Activated T-helper 1 cell treated with anti-CD3 and anti-CD28 coated beads, Interleukin-12 subunit alpha, Interleukin-12 subunit beta, Interleukin-2, Interleukin-4 antibody, amounts not matched to agents 30 ng/mL and 10 ng/mL and 1 ng/mL, durations not matched to agents 14 hours and 24 hours and 36 hours (primary cell): ENCODE results near the gene SYNM. TPM values are rescaled to one million over a fixed set of nuclear protein-coding genes. Genes with fewer than 3 reads are reported as not detected.

Experiments used
- DNase-seq: peaks from one replicate; pipeline ENCODE4 v3.0.0; 2021; ENCODE audit warnings: low spot score
- H3K27ac Mint-ChIP-seq: one replicate; pipeline ENCODE4 v1.8.0; 2021; ENCODE audit warnings: mild to moderate bottlenecking, mixed read lengths
- H3K27me3 Mint-ChIP-seq: one replicate; pipeline ENCODE4 v1.8.0; 2022; ENCODE audit warnings: mild to moderate bottlenecking, moderate library complexity, mixed read lengths; ENCODE audit not compliant: insufficient read depth
- H3K36me3 Mint-ChIP-seq: one replicate; pipeline ENCODE4 v1.8.0; 2021; ENCODE audit warnings: low read depth, mixed read lengths
- H3K4me1 Mint-ChIP-seq: one replicate; pipeline ENCODE4 v1.8.0; 2021; ENCODE audit warnings: low read depth, mixed read lengths
- H3K4me3 Mint-ChIP-seq: one replicate; pipeline ENCODE4 v1.8.0; 2021; ENCODE audit warnings: mild to moderate bottlenecking, moderate library complexity, mixed read lengths
- H3K9me3 Mint-ChIP-seq: one replicate; pipeline ENCODE4 v1.8.0; 2021; ENCODE audit warnings: mixed read lengths
- intact Hi-C: fragments of 100-400 bp; cut with micrococcal nuclease; formaldehyde crosslinking; loops from one replicate; pipeline ENCODE4 v1.15.1; 2024
- total RNA-seq: library from RNA; stranded (reverse); gene quantifications from 2 replicates; pipeline ENCODE4 v1.2.3, GENCODE V29; 2022

Gene SYNM
- total RNA-seq, 1 donor from 2014 or later, result 2.2 TPM

DNA sequence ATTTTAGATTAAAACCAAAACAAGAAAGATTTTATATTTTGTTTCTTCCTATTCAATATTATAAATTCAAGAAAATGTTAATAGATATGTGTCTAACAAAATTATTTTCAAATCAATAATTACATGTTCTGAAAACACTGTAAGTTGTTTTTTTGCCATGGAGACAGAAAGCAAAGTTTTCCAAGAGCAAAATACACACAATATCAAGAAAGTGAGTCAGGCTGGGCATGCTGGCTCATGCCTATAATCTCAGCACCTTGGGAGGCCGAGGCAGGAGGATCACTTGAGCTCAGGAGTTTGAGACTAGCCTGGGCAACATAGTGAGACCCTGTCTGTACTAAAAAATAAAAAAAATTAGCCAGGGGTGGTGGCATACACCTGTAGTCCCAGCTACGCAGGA is 72.8 kb downstream of the SYNM start:
- intact Hi-C loops, result no loop called here
- Mint-ChIP-seq H3K9me3 (no peaks in the 10 kb centered on the region), H3K27me3 (peaks cover 8% of the 10 kb centered on the region), H3K36me3 (no peaks in the 10 kb centered on the region), H3K4me3 (no peak overlapping the region), H3K4me1 (no peaks in the 10 kb centered on the region), H3K27ac (no peak overlapping the region)
- DNase-seq, result no peak

DNA sequence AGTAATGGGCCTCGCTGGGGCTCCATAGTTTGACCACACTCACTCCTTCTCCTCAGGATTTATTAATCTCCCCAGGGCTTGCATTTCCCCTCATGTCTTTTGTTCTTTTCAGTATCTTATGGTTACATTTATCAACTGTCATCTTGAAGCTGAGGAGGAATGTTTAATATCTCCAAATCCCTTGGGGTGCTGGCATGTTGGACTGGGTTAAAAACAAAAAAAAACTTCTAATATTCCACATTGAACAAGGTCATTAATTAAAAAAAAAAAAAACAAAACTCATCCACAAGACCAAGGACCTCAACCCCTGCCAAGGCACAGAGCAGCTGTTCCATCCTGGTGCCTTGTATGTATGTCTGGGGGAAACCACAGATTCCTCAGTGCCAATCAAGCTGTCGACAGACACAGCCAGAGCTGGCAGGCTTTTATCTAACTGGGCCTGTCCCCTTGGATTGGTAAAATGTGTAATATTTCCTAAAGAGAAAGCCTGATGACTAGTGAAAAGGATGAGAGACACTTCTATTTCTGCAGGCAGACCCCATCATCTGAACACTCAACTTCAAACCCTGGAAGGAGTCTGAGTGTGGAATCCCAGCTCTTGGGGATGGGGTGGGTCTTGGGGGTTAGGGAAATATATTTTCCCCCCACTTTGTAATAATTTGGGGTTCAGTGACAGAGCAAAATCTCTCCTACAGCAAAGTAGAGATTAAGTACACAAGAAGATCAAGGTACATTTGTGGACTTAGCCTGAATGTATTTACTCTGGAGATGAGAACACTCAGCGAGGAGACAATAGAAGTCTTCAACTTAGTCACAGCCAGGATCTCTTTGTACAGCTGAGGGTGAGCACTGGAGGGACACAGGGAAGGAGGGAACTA is 75.4 kb downstream of the SYNM start:
- Mint-ChIP-seq H3K4me3 (no peak overlapping the region), H3K9me3 (no peaks in the 10 kb centered on the region)
- intact Hi-C loops, result no loop called here

DNA sequence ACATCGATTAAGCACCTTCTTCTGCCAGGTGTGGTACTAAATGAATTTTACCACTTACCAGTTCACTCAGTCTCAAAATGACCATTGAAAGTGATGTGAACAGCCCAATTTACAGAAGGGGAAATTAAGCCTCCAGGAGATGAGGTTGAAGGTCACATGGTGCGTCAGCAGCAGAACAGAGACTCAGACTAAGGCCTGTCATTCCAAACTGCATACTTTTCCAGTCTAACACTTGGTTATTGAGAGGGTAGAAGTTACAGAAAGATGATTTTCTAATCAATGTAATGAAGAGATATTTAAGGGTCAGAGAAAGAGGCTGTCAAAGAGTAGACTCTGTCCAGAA is 76.1 kb downstream of the SYNM start:
- Mint-ChIP-seq H3K9me3 (no peaks in the 10 kb centered on the region), H3K4me1 (no peaks in the 10 kb centered on the region), H3K27me3 (peaks cover 8% of the 10 kb centered on the region), H3K4me3 (no peak overlapping the region), H3K36me3 (no peaks in the 10 kb centered on the region), H3K27ac (no peak overlapping the region)
- DNase-seq, result no peak
- intact Hi-C loops, result no loop called here

More for the DNA sequence above, 75.4 kb downstream of the SYNM start:
- DNase-seq, result no peak
- Mint-ChIP-seq H3K27me3 (peaks cover 8% of the 10 kb centered on the region), H3K27ac (no peak overlapping the region), H3K4me1 (no peaks in the 10 kb centered on the region), H3K36me3 (no peaks in the 10 kb centered on the region)

DNA sequence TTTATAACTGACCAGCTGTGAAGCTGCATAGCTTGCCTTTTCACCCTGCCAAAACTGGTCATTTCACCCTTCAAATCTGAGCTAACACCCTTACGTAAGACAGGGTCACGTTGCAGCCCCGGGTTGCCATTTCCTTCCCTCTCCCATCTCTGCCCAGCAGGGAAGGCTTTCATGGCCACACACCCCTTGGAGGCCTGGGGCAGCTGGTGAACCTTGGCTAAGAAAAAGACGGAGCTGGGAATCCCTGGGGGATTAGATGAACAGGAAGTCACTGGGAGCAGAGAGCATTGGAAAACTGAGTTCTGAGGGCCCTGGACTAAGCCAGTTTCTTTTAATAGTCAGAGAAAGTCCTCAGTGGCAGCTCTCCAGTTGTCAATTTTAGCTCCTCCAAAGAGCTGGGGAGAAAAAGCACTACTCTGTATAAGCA is 76.7 kb downstream of the SYNM start:
- no peak for DNase-seq
- H3K27me3 Mint-ChIP-seq, result peaks cover 8% of the 10 kb centered on the region
- no peaks in the 10 kb centered on the region for H3K4me1 Mint-ChIP-seq
- H3K36me3 Mint-ChIP-seq, result no peaks in the 10 kb centered on the region
- no peak overlapping the region for H3K4me3 Mint-ChIP-seq
- H3K27ac Mint-ChIP-seq, result no peak overlapping the region
- no peaks in the 10 kb centered on the region for H3K9me3 Mint-ChIP-seq
- intact Hi-C loops, result no loop called here

GRCh38 chr15:99182791-99183190 is 77.9 kb downstream of the SYNM start:
- Mint-ChIP-seq H3K4me1 (no peaks in the 10 kb centered on the region), H3K27me3 (peaks cover 8% of the 10 kb centered on the region), H3K4me3 (no peak overlapping the region), H3K36me3 (no peaks in the 10 kb centered on the region), H3K9me3 (no peaks in the 10 kb centered on the region), H3K27ac (no peak overlapping the region)
- intact Hi-C loops, result no loop called here
- no peak for DNase-seq

Other genes starting within 250 kb of the SYNM start
- gene PGPEP1L, start 97.3 kb upstream of the SYNM start, total RNA-seq, result not detected in 2 replicates
- gene TTC23, start 144.5 kb downstream of the SYNM start, total RNA-seq, result 5.0 TPM in 2 replicates
- gene LRRC28, start 146.4 kb downstream of the SYNM start, total RNA-seq, result 13.6 and 14.8 TPM in 2 replicates